ENCODE measurements around the gene CYS1.

CYS1 gene

DNA sequence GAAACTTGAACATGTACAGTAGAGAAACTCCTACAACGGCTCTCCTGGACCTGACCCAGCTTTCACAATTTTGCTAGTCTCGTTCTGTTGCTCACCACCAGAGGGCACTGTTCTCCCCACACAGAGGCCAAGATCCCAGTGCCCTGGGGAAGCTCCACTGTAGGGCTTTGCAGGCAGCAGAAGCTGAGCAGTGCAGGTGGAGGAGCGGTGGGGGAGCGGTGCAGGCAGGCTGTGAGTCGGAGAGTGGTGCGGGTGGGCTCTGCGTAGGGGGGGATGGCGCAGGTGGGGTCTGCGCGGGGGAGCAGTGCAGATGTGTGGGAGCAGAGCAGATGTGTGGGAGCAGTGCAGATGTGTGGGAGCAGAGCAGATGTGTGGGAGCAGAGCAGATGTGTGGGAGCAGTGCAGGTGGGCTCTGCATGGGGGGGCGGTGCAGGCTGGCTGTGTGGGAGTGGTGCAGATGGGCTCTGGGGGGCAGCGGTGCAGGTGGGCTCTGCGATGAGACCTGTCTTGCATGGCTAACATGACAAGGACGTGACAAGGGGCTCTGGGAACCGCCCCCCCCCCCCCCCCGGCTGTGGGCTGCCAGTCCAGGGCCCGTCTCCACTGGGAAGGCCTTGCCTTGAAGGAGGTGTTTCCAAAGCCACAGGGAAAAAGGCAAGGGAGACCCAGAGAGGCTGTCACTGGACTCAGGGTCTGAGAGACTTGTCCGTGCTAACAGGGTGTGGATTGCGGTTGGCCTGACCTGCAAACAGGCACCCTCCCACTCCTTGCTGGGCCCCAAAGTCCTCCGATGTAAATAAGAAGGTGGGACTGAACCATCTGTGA, 7.3 kb downstream of the CYS1 start:
- DNase-seq (ENCODE audit: low spot score), result peak; percentile 89

- no peak for DNase-seq (ENCODE audit: low spot score)
Measured at GRCh38 chr2:10071595-10071994, 8.6 kb downstream of the CYS1 start.

- no peak for DNase-seq (ENCODE audit: low spot score)
Measured at GRCh38 chr2:10071176-10071575, 9.0 kb downstream of the CYS1 start.

DNA sequence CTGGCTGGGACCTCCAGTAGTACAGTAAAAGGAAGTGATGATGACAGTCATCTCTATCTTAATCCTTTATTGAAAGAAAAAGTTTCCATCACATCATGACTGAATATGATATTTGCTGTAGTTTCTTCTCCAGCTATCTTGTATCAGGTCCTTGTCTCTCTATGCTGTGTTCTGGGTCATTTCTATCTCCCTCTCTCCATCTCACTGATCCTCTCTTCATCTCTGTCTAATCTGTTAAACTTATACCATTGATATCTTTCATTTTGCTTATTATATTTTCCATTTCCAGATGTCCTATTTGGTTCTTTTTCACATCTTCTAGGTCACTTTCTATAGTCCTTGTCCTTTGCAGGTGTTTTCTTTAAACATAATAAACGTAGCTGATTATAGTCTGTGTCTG, 12.3 kb downstream of the CYS1 start:
- no peak for DNase-seq (ENCODE audit: low spot score)

- DNase-seq (ENCODE audit: low spot score), result no peak
Measured at GRCh38 chr2:10067330-10067729, 12.9 kb downstream of the CYS1 start.

- DNase-seq (ENCODE audit: low spot score), result no peak
Measured at GRCh38 chr2:10065773-10066055, 14.5 kb downstream of the CYS1 start.

GRCh38 chr2:10064932-10065772, 15.1 kb downstream of the CYS1 start:
- DNase-seq (ENCODE audit: low spot score), result no peak

GRCh38 chr2:10063566-10063965, 16.6 kb downstream of the CYS1 start:
- DNase-seq (ENCODE audit: low spot score), result no peak

DNA sequence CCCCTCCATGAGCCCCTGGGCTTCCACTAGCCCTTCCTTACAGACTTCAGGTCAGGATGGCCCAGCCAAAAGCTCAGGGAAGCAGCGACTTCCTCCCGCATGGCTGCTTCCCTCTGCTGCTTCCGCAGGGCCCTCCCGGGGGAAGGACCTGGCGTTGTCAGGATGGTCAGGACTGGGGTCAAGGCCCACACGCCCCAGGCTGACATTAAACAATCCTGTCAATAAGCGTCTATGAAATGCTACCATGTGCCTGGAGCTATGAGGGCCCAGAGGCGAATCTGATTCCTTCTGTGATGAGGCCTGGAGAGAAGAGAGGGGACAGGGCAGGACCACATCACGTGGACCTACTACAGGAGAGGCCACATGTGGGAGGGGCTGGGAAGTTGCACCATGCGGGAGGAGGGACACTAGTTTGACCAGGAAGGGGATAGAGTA, 17.3 kb downstream of the CYS1 start:
- no peak for DNase-seq (ENCODE audit: low spot score)

- no peak for DNase-seq (ENCODE audit: low spot score)
Measured at GRCh38 chr2:10061221-10061925, 18.8 kb downstream of the CYS1 start.

- no peak for DNase-seq (ENCODE audit: low spot score)
Measured at GRCh38 chr2:10059552-10060335, 20.5 kb downstream of the CYS1 start.

GRCh38 chr2:10059016-10059351, 21.2 kb downstream of the CYS1 start:
- no peak for DNase-seq (ENCODE audit: low spot score)

GRCh38 chr2:10058251-10059015, 21.8 kb downstream of the CYS1 start:
- no peak for DNase-seq (ENCODE audit: low spot score)

GRCh38 chr2:10057231-10058107, 22.7 kb downstream of the CYS1 start:
- DNase-seq (ENCODE audit: low spot score), result peak; percentile 43

- DNase-seq (ENCODE audit: low spot score), result no peak
Measured at GRCh38 chr2:10056439-10056838, 23.8 kb downstream of the CYS1 start.

DNA sequence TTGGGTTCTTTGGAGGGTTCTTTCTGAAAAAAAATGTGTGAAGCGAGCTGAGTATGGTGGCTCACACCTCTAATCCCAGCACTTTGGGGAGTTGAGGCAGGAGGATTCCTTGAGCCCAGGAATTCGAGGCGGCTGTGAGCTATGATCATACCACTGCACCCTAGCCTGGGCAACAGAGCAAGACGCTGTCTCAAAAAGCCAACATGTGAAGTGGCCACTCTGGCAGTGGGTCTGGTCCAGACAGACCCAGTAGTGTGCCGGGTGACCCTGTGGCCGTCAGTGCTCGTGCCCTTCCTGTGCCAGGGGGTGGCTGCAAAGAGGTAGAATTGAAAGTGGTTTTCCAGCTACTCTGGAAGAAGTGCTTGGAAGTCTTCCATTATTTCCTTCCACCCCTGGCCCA, 25.2 kb downstream of the CYS1 start:
- DNase-seq (ENCODE audit: low spot score), result no peak

DNA sequence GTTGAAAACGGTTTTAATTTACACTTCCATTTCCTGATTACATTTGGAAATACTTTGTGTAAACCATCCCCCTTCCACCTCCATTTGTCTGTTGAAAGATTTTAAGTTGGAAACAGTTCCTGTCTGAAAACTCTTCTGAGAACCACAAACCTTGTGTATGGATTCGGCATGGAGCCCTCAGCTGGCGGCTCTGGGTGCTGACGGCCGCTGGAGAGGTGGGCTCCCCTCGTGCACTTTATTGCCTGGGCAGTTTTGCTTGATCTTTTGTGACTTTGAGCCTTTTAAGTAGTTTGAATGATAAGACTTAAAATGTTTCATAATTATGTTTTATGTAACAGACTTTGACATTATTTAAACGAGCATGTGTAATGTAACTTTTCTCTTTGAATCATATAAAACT, 25.8 kb downstream of the CYS1 start:
- DNase-seq (ENCODE audit: low spot score), result no peak

GRCh38 chr2:10053351-10053750, 26.9 kb downstream of the CYS1 start:
- DNase-seq (ENCODE audit: low spot score), result no peak

- DNase-seq (ENCODE audit: low spot score), result no peak
Measured at GRCh38 chr2:10052216-10052615, 28.0 kb downstream of the CYS1 start.
